ENCODE data around the gene RABL3. TPM values are rescaled to one million over a fixed set of nuclear protein-coding genes. Genes with fewer than 3 reads are reported as not detected.

The RABL3 gene
- total RNA-seq, 2 experiments from 2014 or later = 28.7 to 30.0 TPM

- DNase-seq = no peak
- Mint-ChIP-seq H3K27ac (no peak overlapping the region), H3K36me3 (peaks cover 37% of the 10 kb centered on the region), H3K4me1 (ENCODE audit: low read depth) (no peaks in the 10 kb centered on the region), H3K27me3 (no peaks in the 10 kb centered on the region), H3K4me3 (no peak overlapping the region), H3K9me3 (peaks cover 9% of the 10 kb centered on the region)
- intact Hi-C loops (cut with micrococcal nuclease) = no loop called here
- ChIA-PET CTCF (interaction anchor here (1.3 kb wide), 1 partner anchor 88 kb away, joined by 3 read pairs; no protein-coding TSS in a partner anchor), POLR2A (no interaction called here)
Observed at GRCh38 chr3:120706950-120707349, 35.4 kb downstream of the RABL3 start.

DNA sequence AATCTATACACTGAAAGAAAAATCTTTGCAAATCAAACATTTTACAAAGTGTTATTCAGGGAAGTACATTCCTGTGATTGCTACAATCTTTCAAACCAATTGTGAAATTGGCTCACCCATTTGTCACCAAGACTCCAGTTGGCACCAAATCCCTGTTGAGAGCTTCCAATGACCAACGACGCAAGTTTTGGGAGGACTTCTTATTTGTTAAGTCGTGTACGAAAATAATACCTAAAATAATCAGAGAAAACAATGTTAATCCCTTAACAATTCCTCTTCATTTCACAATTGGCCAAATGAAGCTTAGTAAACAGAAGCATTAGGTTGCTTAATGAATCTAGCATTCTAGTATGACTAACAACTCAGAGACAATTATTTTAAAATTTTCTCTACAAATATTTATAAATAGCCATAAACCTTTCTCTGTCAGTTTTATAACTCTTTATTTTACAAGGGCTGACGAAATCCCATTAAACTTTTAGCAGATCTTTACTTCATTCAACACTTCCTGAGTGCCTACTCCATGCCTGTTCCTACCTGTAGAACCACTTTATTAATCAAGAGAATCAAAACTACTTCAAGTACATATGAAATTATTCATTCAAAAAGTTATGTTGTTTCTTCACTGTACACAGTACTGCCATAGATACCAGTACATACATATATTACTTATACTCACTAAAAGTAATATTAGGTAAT lies 36.3 kb downstream of the RABL3 start:
- Mint-ChIP-seq H3K4me1 (ENCODE audit: low read depth) (no peaks in the 10 kb centered on the region), H3K9me3 (peaks cover 9% of the 10 kb centered on the region), H3K27me3 (no peaks in the 10 kb centered on the region), H3K4me3 (no peak overlapping the region), H3K27ac (no peak overlapping the region), H3K36me3 (peaks cover 40% of the 10 kb centered on the region)
- intact Hi-C loops (cut with micrococcal nuclease) = no loop called here
- POLR2A ChIA-PET = no interaction called here
- no peak for DNase-seq
- CTCF ChIA-PET = interaction anchor here (1.3 kb wide), 1 partner anchor 89 kb away, joined by 3 read pairs; no protein-coding TSS in a partner anchor

DNA sequence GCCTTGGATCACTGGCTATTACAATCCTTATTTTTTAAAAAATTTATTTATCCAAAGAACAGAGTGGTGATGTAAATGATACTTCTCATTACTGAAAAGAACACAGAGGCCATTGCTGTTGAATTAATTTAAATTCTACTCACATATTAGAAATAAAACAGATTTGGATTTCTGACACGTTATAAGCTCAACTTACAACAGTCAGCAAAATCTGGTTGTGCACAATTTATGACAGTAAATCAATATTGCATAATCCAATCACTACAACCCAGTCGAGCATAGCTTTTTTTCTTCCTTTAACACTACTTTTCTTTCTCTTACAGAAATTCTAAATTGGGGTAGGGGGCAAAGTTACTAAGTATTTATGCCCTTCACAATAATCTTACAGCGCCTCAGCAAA lies 43.0 kb downstream of the RABL3 start:
- peaks cover 31% of the 10 kb centered on the region for H3K36me3 Mint-ChIP-seq
- intact Hi-C loops (cut with micrococcal nuclease) = no loop called here
- no peaks in the 10 kb centered on the region for H3K27me3 Mint-ChIP-seq
- ChIA-PET CTCF (no interaction called here), POLR2A (no interaction called here)
- DNase-seq = no peak
- no peak overlapping the region for H3K4me3 Mint-ChIP-seq
- peaks cover 7% of the 10 kb centered on the region for H3K9me3 Mint-ChIP-seq
- H3K27ac Mint-ChIP-seq = no peak overlapping the region
- H3K4me1 Mint-ChIP-seq (ENCODE audit: low read depth) = no peaks in the 10 kb centered on the region

GRCh38 chr3:120693439-120694171 lies 48.7 kb downstream of the RABL3 start:
- Mint-ChIP-seq H3K4me1 (ENCODE audit: low read depth) (peaks cover 4% of the 10 kb centered on the region), H3K27ac (no peak overlapping the region), H3K9me3 (no peaks in the 10 kb centered on the region), H3K27me3 (no peaks in the 10 kb centered on the region), H3K36me3 (peaks cover 19% of the 10 kb centered on the region), H3K4me3 (no peak overlapping the region)
- intact Hi-C loops (cut with micrococcal nuclease) = no loop called here
- CTCF ChIA-PET = interaction anchor here (0.6 kb wide), 1 partner anchor 14 kb away, joined by 3 read pairs; no protein-coding TSS in a partner anchor
- POLR2A ChIA-PET = no interaction called here
- no peak for DNase-seq

GRCh38 chr3:120689395-120689794 lies 52.9 kb downstream of the RABL3 start:
- ChIA-PET POLR2A (no interaction called here), CTCF (interaction anchor here (0.7 kb wide), 2 partner anchors 77 to 131 kb away, joined by 3 read pairs; no protein-coding TSS in a partner anchor)
- intact Hi-C loops (cut with micrococcal nuclease) = no loop called here
- Mint-ChIP-seq H3K4me3 (no peak overlapping the region), H3K27me3 (no peaks in the 10 kb centered on the region), H3K9me3 (no peaks in the 10 kb centered on the region), H3K36me3 (peaks cover 16% of the 10 kb centered on the region), H3K27ac (no peak overlapping the region), H3K4me1 (ENCODE audit: low read depth) (peaks cover 4% of the 10 kb centered on the region)
- no peak for DNase-seq

DNA sequence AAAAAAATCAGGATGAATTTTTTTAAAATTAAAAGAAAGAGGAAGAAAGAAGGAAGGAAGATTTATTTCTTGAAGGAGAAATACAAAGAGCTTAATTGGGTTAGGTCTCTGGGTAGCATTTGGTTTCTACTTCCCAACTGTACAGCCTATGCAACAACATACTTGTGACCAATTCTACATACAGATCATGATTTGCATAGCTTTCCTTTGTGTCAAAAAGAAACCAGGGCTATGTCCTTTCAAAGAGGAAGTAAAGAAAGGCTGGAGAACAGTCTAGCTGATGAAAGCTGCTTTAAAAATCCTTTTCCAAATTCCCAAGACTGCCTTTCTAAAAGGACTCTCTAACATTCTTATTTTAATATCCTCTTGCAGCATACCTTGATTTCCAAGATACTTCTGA lies 54.2 kb downstream of the RABL3 start:
- intact Hi-C loops (cut with micrococcal nuclease) = no loop called here
- ChIA-PET POLR2A (no interaction called here), CTCF (no interaction called here)
- Mint-ChIP-seq H3K4me3 (no peak overlapping the region), H3K36me3 (peaks cover 18% of the 10 kb centered on the region), H3K27ac (no peak overlapping the region), H3K27me3 (no peaks in the 10 kb centered on the region), H3K4me1 (ENCODE audit: low read depth) (peaks cover 4% of the 10 kb centered on the region), H3K9me3 (no peaks in the 10 kb centered on the region)
- no peak for DNase-seq

- CTCF ChIA-PET = no interaction called here
- intact Hi-C loops (cut with micrococcal nuclease) = no loop called here
- H3K27me3 Mint-ChIP-seq = no peaks in the 10 kb centered on the region
Observed at GRCh38 chr3:120685411-120685810, 56.9 kb downstream of the RABL3 start.

GRCh38 chr3:120684896-120685295 lies 57.4 kb downstream of the RABL3 start:
- no peak overlapping the region for H3K27ac Mint-ChIP-seq
- ChIA-PET CTCF (no interaction called here), POLR2A (no interaction called here)
- H3K4me1 Mint-ChIP-seq (ENCODE audit: low read depth) = no peaks in the 10 kb centered on the region
- H3K9me3 Mint-ChIP-seq = no peaks in the 10 kb centered on the region
- no peaks in the 10 kb centered on the region for H3K27me3 Mint-ChIP-seq
- peaks cover 12% of the 10 kb centered on the region for H3K36me3 Mint-ChIP-seq
- no peak overlapping the region for H3K4me3 Mint-ChIP-seq
- intact Hi-C loops (cut with micrococcal nuclease) = no loop called here
- DNase-seq = no peak

More at GRCh38 chr3:120685411-120685810, 56.9 kb downstream of the RABL3 start:
- no peak for DNase-seq
- no peaks in the 10 kb centered on the region for H3K4me1 Mint-ChIP-seq (ENCODE audit: low read depth)
- H3K4me3 Mint-ChIP-seq = no peak overlapping the region
- POLR2A ChIA-PET = no interaction called here
- no peak overlapping the region for H3K27ac Mint-ChIP-seq
- peaks cover 12% of the 10 kb centered on the region for H3K36me3 Mint-ChIP-seq
- no peaks in the 10 kb centered on the region for H3K9me3 Mint-ChIP-seq

DNA sequence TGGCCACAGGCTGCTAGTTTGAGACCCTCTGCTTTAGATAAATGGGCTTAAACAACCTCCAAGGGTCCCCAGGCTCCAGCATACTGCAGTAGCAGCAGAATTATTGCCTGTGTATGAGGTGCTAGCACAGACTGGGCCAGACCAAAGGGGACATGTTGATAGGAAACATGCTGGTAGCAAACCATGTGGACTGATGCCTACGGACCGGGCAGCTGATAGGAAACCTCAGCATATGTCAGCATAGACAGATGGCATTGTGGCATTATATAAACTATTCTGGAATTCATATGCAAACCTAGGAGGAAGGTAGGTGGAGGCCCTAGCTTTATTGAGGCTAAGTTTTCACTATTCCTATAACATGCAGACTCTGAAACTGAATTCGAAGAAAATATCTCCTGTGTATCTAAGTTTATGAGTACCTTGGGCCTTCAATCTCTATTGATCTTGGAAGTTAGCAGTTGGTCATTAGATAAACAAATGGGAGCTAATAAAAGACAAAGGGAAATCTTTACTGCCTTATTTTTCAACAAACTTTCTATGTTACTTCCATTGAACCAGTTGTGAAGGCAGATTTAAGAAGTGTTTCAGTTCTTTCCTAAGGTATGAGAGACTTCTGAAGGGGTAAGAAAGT lies 58.5 kb downstream of the RABL3 start:
- no peak overlapping the region for H3K27ac Mint-ChIP-seq
- peaks cover 5% of the 10 kb centered on the region for H3K36me3 Mint-ChIP-seq
- ChIA-PET CTCF (no interaction called here), POLR2A (no interaction called here)
- H3K9me3 Mint-ChIP-seq = no peaks in the 10 kb centered on the region
- no peak overlapping the region for H3K4me3 Mint-ChIP-seq
- intact Hi-C loops (cut with micrococcal nuclease) = no loop called here
- H3K4me1 Mint-ChIP-seq (ENCODE audit: low read depth) = no peaks in the 10 kb centered on the region
- H3K27me3 Mint-ChIP-seq = no peaks in the 10 kb centered on the region
- DNase-seq = no peak

DNA sequence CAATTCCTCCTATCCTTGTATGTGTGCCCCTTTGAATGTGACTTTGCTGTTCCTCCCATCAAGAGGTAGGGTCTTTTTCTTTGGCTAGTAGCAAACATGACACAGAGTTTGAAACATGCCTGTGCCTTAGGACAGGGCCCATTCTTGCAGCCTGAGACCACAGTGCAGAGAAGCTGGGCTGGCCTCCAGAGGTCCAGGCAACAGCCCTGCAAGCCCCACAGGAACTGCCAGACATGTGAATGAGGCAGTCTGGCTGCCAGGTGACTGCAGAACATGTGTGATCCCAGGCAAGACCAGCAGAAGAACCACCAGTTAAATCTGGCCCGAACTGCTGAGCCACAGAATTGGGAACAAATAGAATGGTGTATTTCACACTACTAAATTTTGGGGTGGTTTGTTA lies 59.1 kb downstream of the RABL3 start:
- POLR2A ChIA-PET = no interaction called here
- CTCF ChIA-PET = no interaction called here
- intact Hi-C loops (cut with micrococcal nuclease) = no loop called here
- H3K9me3 Mint-ChIP-seq = no peaks in the 10 kb centered on the region
- peaks cover 3% of the 10 kb centered on the region for H3K36me3 Mint-ChIP-seq
- DNase-seq = no peak
- H3K27me3 Mint-ChIP-seq = no peaks in the 10 kb centered on the region
- no peak overlapping the region for H3K4me3 Mint-ChIP-seq
- no peak overlapping the region for H3K27ac Mint-ChIP-seq
- H3K4me1 Mint-ChIP-seq (ENCODE audit: low read depth) = peaks cover 3% of the 10 kb centered on the region

DNA sequence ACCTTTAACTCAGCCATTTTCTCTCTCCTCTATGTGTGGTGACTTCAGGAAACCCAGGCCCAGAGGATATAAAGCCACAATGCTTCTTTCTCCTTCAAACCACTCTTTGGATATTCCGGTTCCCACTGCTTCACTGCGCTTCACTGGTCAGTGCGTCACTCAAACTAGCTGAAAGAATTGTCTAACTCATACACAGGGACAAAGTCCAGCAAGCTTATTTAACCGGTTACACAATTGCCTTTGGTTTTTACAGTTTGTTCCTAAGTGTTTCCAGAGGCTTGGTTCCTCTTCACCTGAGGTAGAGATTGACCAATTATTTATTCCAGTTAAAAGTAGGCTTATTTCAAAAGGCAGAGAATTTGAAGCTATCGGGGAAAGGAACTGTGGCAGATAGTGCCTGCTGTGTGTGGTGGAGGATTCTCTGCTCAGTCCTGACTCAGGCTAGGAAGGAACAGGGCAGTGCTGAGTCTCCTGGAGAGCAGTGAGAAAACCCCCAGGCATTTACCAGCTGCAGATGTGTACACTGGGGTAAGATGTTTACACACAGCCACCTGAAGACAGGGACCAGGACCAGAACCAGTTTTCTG lies 60.1 kb downstream of the RABL3 start, which contains the start of gene HGD:
Gene HGD (minus strand): TSS at position 145 of the 587 bp plus-strand sequence. CDS start 128 bp downstream, at position 17.
- Mint-ChIP-seq H3K4me1 (ENCODE audit: low read depth) (peaks cover 3% of the 10 kb centered on the region), H3K36me3 (peaks cover 6% of the 10 kb centered on the region), H3K27me3 (peaks cover 2% of the 10 kb centered on the region), H3K4me3 (no peak within 1 kb of the TSS), H3K9me3 (peaks cover 6% of the 10 kb centered on the region), H3K27ac (no peak within 1 kb of the TSS)
- intact Hi-C loops (cut with micrococcal nuclease) = no loop called here
- ChIA-PET POLR2A (no interaction called here), CTCF (no interaction called here)
- no peak for DNase-seq

- peaks cover 10% of the 10 kb centered on the region for H3K9me3 Mint-ChIP-seq
- H3K4me3 Mint-ChIP-seq = no peak overlapping the region
- peaks cover 2% of the 10 kb centered on the region for H3K27me3 Mint-ChIP-seq
- DNase-seq = no peak
- ChIA-PET CTCF (no interaction called here), POLR2A (no interaction called here)
- peaks cover 6% of the 10 kb centered on the region for H3K36me3 Mint-ChIP-seq
- H3K27ac Mint-ChIP-seq = no peak overlapping the region
- H3K4me1 Mint-ChIP-seq (ENCODE audit: low read depth) = peaks cover 3% of the 10 kb centered on the region
- intact Hi-C loops (cut with micrococcal nuclease) = no loop called here
Observed at GRCh38 chr3:120681506-120682038, 60.7 kb downstream of the RABL3 start.

Measured in activated CD4-positive, alpha-beta memory T cell treated with anti-CD3 and anti-CD28 coated beads for 36 hours (primary cell).